ENCODE data around the gene SLK.

Gene SLK

DNA sequence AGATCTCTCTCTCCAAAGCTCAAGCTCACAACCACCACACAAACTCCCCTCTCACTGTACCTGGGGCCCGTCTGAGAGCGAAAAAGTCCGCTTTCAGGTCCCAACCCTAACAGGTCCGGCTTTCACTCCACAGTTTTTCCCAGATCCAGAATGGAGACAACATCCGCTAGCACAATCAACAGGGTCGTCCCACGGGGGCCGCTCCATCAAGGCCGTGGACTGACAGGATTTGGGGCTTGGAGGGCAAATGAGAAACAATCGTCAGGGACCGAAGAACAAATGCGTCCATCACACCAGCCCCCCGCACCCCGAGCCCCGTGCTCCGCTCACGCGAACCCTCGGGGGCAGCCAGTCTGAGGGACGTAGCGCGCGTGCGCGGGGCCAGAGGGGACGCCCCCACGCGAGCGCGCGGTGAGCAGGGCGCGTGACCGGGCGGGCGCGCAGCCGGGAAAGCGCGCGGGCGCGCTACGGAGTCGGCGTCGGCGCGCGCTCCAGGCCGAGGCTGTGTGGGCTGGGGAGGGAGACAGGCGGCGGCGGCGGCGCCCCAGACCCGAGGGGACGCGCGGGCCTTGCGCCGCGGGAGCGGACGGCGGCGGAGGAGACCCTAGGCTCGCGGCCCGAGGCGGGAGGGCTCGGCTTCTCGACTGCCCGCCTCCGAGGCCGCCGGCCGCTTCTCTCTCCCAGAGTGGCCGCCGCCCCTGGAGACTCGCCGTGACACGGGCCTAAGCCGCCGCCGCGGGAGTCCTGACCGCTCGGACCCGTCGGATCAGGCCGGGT is at the start of gene SLK:
SLK (plus strand) TSS at position 470 of the 777 bp plus-strand sequence. CDS start 606 bp downstream, outside the sequence.
- DNase-seq: peak; percentile 49

DNA sequence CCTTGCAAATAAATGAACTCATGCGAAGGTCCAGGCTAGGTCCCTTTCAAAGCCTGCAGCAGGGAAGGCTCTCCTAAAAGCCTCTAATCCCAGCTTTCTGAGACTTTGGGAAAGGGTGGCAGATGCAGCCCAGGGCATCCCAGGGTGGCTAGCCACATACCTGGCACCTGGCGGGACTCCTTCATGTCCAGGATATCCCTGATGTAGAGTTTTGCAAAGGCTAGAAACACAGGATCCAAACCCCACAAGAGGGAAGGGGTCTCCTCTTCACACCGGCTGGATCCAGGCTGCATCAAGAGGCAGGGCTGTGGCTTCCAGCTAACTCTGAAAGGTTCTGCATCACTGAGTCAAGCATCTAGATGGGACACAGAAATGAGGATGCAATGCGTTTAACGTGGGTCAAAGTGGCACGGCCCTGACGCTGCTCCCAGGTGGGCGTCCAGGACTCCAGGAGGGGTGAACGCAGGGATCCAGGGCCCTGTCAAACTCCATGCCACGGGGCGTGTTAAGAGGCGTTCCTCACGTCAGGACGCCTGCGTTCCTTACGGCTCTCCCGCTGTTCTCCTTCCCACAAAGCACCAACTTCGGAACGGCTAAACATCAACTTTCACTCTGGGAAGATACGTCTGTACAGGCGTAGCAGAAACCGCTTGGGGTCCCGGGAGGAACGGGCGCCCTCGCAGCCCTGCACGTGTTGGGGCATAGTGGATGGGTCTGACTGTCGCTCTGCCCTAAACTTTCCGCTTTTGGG is 49.5 kb upstream of the SLK start:
- DNase-seq: no peak

GRCh38 chr10:103918053-103918846 is 48.7 kb upstream of the SLK start, which contains the start of gene STN1:
TSS of gene STN1 (minus strand) at chr10:103918184. CDS start at chr10:103917594, 590 bp downstream.
- peak; percentile 81 for DNase-seq

DNA sequence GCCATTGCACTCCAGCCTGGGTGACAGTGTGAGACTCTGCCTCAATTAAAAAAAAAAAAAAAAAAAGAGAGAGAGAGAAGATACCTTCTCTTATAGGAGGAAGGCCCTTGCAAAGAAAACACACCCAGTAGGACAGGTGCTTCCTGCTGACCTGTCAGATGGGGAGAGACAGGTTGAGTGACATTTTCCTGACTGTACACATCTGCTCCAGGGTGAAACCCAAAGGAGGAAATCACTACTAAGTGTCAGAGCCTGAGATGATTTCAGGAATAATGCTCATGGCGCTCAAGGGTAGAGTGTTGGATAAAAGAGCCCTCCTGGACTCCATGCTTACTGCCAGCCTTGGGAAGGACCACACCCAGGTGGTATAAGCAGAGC is 47.3 kb upstream of the SLK start:
- DNase-seq: no peak

DNA sequence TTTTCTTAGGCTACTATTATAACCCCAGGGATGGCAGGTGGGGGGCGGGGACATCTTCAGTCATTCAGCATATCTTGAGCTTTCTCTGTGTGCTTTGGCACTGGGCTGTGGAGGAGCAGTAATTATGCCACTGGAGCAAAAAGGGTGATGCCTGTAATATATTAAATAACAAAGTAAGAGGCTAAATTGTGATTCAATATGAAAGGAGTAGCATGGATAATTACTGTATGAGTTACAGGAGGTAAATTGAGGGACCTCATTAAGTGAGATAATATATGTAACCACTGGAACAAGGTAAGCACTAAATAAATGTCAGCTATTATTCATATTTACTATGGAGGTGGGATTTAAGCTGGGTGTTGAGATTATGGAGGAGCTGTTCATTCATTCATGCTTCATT is 45.7 kb upstream of the SLK start:
- no peak for DNase-seq

DNA sequence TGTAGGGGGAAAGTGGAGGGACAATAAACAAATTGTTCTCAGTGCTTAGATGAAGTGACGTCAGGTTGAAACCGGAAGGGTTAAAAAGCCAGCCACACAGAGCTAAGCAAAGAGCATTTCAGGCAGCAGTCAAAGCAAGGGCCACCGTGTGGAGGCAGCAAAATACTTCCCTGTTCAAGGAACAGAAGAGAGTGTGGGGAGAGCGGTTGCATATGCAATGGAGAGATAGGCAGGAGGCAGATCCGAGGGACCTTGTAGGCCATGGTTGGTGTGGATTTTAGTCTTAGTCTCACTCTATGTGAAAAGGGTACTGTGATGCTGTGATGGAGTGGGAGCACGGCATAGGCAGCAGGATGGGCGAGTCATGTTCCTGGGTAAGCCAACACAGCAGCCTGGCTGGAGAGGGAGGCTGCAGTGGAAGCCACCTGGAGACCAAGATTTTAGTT is 45.2 kb upstream of the SLK start:
- no peak for DNase-seq

GRCh38 chr10:103922659-103923058 is 44.3 kb upstream of the SLK start:
- no peak for DNase-seq

DNA sequence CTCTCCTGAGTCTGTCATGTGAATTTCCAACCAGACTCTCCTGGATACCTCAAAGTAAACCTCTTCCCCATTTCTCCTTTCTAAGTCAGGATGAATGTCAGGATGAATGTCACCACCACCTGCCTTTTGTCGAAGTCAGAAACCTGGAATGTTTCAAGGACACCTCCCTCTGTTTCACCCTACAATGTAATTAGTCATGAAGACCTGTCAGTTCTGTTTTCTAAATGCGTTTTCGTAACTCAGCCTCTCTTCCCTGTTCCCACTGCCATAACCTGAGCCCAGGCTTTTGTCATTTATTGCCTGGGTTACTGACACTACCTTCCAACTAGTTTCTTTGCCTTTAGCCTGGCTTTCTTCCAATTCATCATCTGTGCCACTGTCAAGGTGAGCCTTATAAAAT is 43.4 kb upstream of the SLK start:
- DNase-seq: no peak

DNA sequence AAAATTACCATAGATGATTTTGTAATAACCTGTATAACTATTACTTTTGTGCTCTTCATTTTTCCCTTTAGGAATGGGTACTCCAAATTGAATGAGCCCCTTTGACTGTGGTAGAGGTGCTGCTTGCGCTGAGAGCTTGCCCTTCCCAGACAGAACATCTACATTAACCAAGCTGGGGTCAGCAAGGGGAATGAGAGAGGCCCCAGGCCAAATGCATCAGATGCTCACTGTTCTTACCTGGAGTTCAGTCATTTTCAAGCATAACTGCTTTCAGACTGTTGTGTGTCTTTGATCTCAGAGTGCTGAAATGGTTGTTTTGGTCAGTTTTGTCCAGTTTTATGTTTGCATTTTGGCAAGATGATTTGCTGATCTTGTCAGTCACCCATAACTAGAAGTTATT is 41.3 kb upstream of the SLK start:
- DNase-seq: no peak

GRCh38 chr10:103926722-103927319 is 40.1 kb upstream of the SLK start:
- no peak for DNase-seq

- DNase-seq: no peak
Observed at GRCh38 chr10:103928784-103929183, 38.2 kb upstream of the SLK start.

DNA sequence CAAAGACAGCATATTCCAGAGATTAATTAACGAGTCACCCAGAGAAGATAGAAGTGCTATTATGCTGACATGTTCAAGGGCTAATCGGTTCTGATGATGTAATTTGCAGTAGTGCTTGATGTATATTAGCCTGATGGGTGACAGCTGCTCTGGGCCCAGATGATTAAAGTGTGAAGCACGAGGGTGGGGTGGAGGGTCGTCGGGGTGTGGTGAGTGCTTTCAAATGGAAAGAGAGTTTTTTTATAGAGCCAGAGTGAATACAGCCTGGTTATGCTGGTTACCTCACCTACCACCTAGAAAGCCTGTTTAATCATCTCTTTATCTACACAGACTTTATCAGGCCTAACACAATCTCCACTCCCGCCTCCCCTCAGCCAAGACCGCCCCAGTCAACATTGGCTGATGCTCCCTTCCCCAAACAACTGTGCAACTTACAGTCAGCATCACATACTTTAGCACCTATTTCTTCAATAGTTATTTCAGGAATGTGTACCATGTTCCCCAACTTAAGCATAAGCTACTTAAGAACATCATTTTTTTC is 37.5 kb upstream of the SLK start:
- no peak for DNase-seq

- no peak for DNase-seq
Observed at GRCh38 chr10:103930449-103930848, 36.5 kb upstream of the SLK start.

GRCh38 chr10:103930881-103931280 is 36.1 kb upstream of the SLK start:
- no peak for DNase-seq

- DNase-seq: no peak
Observed at GRCh38 chr10:103931603-103932002, 35.3 kb upstream of the SLK start.

- no peak for DNase-seq
Observed at GRCh38 chr10:103932271-103932670, 34.7 kb upstream of the SLK start.

GRCh38 chr10:103932971-103933370 is 34.0 kb upstream of the SLK start:
- DNase-seq: no peak

GRCh38 chr10:103933557-103934121 is 33.3 kb upstream of the SLK start:
- no peak for DNase-seq

DNA sequence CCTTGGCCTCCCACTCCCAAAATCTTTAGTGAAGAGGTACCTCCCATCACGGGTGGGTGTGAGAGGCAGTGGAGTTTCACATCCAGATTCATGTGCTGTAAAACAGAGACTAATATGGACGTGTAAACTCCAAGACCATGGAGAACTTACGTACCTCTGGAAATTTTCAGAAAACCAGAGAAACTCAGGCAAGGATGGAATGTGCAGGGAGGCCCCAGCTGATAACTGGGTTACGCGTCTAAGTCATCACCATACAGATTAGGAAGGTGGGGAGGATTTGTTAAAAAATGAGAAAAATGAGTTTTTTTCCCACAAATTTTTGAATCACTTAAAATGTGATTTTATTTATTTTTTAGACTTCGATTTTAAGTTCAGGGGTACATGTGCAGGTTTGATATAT is 32.6 kb upstream of the SLK start:
- no peak for DNase-seq

DNA sequence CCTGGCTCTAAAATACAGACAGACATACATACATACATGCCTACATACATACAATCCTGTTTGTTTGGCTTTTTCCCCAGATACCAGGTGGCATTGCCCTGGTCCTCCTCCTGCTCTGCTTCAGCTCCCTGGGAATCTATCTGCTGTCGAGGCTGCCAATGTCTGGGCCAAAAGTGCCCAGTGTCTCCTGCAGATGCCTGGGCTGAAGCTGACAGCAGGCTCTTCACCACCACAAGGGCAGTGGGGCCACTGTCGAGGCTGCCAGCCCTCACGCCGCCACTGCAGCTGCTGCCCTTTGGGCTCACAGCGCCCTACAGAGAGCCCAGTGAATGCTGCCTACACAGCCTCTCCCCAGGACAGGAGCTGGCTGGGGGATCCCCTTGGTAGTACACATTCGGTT is 30.9 kb upstream of the SLK start:
- no peak for DNase-seq

GRCh38 chr10:103939522-103939921 is 27.4 kb upstream of the SLK start:
- DNase-seq: no peak

DNA sequence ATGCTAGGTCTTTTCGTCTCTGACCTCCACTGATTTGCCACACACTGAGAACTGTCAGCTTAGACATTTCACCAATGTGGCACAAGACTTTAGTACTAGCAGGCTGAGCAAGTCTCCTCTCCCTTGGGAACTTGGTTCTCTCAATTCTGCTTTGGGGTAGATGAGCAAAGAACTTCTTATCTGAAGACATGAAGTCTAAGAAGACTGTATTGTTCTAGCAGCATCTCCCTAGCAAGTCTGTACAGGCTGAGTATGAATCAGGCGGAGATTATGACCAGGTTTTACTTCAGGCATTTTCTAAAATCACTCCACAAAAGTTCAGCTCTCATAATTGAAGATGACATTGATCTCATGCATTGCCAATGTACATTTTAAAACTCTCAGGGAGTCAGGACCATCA is 25.1 kb upstream of the SLK start:
- DNase-seq: no peak

Data from NCI-H1105 (cell line).